HepG2 (cell line): ENCODE measurements around the gene CCBE1. TPM values are rescaled to one million over a fixed set of nuclear protein-coding genes. Genes with fewer than 3 reads are reported as not detected.

Experiments
- ATAC-seq: fragments of 200-7000 bp; cut with Tn5 transposase; 3 replicates; pipeline ENCODE4 v1.9.1; 2020; ENCODE audit warnings: mild to moderate bottlenecking, moderate library complexity
- BruUV-seq: library from RNA; stranded (reverse); fragments of 400-500 nt; replicated peaks from 2 replicates; lab custom pipeline; 2021; lab: Mats Ljungman, UMichigan
- CTCF ChIA-PET: fragments of 300-600 bp; formaldehyde crosslinking; extraction: SDS; loops from one replicate; lab custom pipeline; 2021; ENCODE audit warnings: low total read pairs, inconsistent platforms, low intra/inter-chr PET ratio; lab: Yijun Ruan, JAX
- POLR2A ChIA-PET: fragments of 350-600 bp; sonication (Branson Sonifier 250); formaldehyde crosslinking; loops from one replicate; lab custom pipeline; 2020; ENCODE audit warnings: antibody characterized with exemption, inconsistent platforms; lab: Yijun Ruan, JAX
- DNase-seq: peaks from one replicate; pipeline ENCODE4 v3.0.0-alpha.2; 2015; ENCODE audit warnings: low spot score
- FAIRE-seq: peaks from 3 replicates; lab custom pipeline; 2011; peaks lifted over from hg19 to GRCh38; lab: Jason Lieb, UNC
- H2AFZ ChIP-seq: one replicate; pipeline ENCODE4 v1.6.1; 2011; ENCODE audit warnings: low read length, inconsistent platforms
- H3K27ac ChIP-seq: fragments of 300-600 bp; 3 replicates; pipeline ENCODE4 v1.8.0; 2011; ENCODE audit warnings: mixed run types, mild to moderate bottlenecking, mixed read lengths, low read length, inconsistent platforms; ENCODE audit not compliant: insufficient read depth; ENCODE audit errors: extremely low read length
- H3K27me3 ChIP-seq, 2 experiments: fragments of 200-600 bp in 1 of 2; 2 replicates in 1 of 2; 3 replicates in 1 of 2; pipeline versions ENCODE4 v1.6.0 to v1.8.0; 2011; ENCODE audit warnings: low read length in 2 of 2, mild to moderate bottlenecking in 2 of 2, moderate library complexity in 2 of 2, inconsistent platforms in 1 of 2; ENCODE audit not compliant: insufficient read depth in 2 of 2, control insufficient read depth in 1 of 2
- H3K36me3 ChIP-seq, 2 experiments: fragments of 200-600 bp in 1 of 2; replicated peaks in 1 of 2; 2 replicates in 1 of 2; 3 replicates in 1 of 2; pipeline versions ENCODE4 v1.5.1 to v1.8.0; 2011; ENCODE audit warnings: low read length in 2 of 2, inconsistent platforms in 1 of 2; ENCODE audit not compliant: insufficient read depth in 2 of 2, control insufficient read depth in 1 of 2
- H3K4me1 ChIP-seq: 2 replicates; pipeline ENCODE4 v1.5.1; 2012; ENCODE audit warnings: low read length, inconsistent platforms; ENCODE audit not compliant: insufficient read depth
- H3K4me2 ChIP-seq: 2 replicates; pipeline ENCODE4 v1.6.0; 2011; ENCODE audit warnings: low read depth, low read length, inconsistent platforms
- H3K4me3 ChIP-seq, 3 experiments: fragments of 200-600 bp in 1 of 3; sonication (generic), shearing (Covaris generic) in 1 of 3; replicated peaks in 1 of 3; 2 replicates each; pipeline ENCODE4 v1.5.1; 2011 to 2016; ENCODE audit warnings: low read length in 3 of 3, inconsistent platforms in 2 of 3, low read depth in 2 of 3, mild to moderate bottlenecking in 2 of 3, control low read depth in 1 of 3, mixed read lengths in 1 of 3; ENCODE audit not compliant: insufficient read depth in 1 of 3
- H3K79me2 ChIP-seq: one replicate; pipeline ENCODE4 v1.6.1; 2011; ENCODE audit warnings: low read length, inconsistent platforms; ENCODE audit not compliant: insufficient read depth
- H3K9ac ChIP-seq: 2 replicates; pipeline ENCODE4 v1.6.0; 2011; ENCODE audit warnings: mild to moderate bottlenecking, low read depth, low read length, inconsistent platforms; ENCODE audit not compliant: insufficient read depth
- H3K9me3 ChIP-seq: 2 replicates; pipeline ENCODE4 v1.5.1; 2012; ENCODE audit warnings: mild to moderate bottlenecking, low read length
- H4K20me1 ChIP-seq: 2 replicates; pipeline ENCODE4 v1.6.0; 2011; ENCODE audit warnings: inconsistent platforms, mild to moderate bottlenecking, low read length, moderate library complexity; ENCODE audit not compliant: insufficient read depth
- CHD4 ChIP-seq: fragments of 200-600 bp; sonication (generic); IDR thresholded peaks from 2 replicates; pipeline ENCODE4 v1.7.0; 2017; ENCODE audit warnings: mild to moderate bottlenecking, low read length, borderline replicate concordance
- HHEX ChIP-seq: IDR thresholded peaks from 2 replicates; pipeline ENCODE4 v1.6.1; 2016; ENCODE audit warnings: control low read depth
- HNRNPL ChIP-seq: fragments of 200-400 bp; formaldehyde crosslinking; IDR thresholded peaks from 2 replicates; pipeline ENCODE4 v1.6.1; 2017; ENCODE audit warnings: mild to moderate bottlenecking, low read depth, low read length
- LBX2 ChIP-seq: sonication (generic); formaldehyde crosslinking; IDR thresholded peaks from 2 replicates; pipeline ENCODE4 v1.5.0; 2020; ENCODE audit warnings: missing genetic modification reagents, mild to moderate bottlenecking, borderline replicate concordance
- XBP1 ChIP-seq: sonication (generic); formaldehyde crosslinking; IDR thresholded peaks from 2 replicates; pipeline ENCODE4 v1.5.0; 2020; ENCODE audit warnings: missing genetic modification reagents
- ZNF609 ChIP-seq: sonication (generic); formaldehyde crosslinking; IDR thresholded peaks from 2 replicates; pipeline ENCODE4 v1.4.0; 2020; ENCODE audit warnings: mild to moderate bottlenecking, missing genetic modification reagents, borderline replicate concordance
- ZNF800 ChIP-seq: sonication (generic); formaldehyde crosslinking; IDR thresholded peaks from 2 replicates; pipeline ENCODE4 v1.4.0; 2020; ENCODE audit warnings: missing genetic modification reagents
- WGBS: methylation state at CpG from one replicate; pipeline ENCODE4 v1.1.6; 2017; ENCODE audit warnings: low lambda C conversion rate; 5-methylcytosine and 5-hydroxymethylcytosine counted together
- in situ Hi-C: cut with HindIII; loops from 2 replicates; pipeline ENCODE4 v1.10.0; 2017; ENCODE audit warnings: low pct_unique_long_range_greater_than_20kb; ENCODE audit not compliant: extremely low pct_ligation_motif_present
- intact Hi-C: fragments of 100-400 bp; cut with micrococcal nuclease; formaldehyde crosslinking; loops from one replicate; pipeline ENCODE4 v1.10.0; 2022; ENCODE audit not compliant: unreplicated experiment
- polyA plus RNA-seq, 8 experiments: library from polyadenylated mRNA; depleted of rRNA in 3 of 8; stranded (reverse) in 7 of 8; unstranded in 1 of 8; fragments of >200 nt; fragmentation: Illumina TruSeq in 4 of 8; extraction: Trizol in 4 of 8; gene quantifications; 2 replicates each; pipeline versions ENCODE4 v1.2.1 to v1.2.3, GENCODE V29; 2011 to 2016; ENCODE audit warnings: low read depth in 4 of 8, missing spikeins in 1 of 8, mixed read lengths in 1 of 8; ENCODE audit not compliant: insufficient read depth in 1 of 8
- total RNA-seq, 5 experiments: library from RNA; depleted of rRNA; stranded (reverse); fragments of >200 nt; fragmentation: Illumina TruSeq; extraction: Trizol; gene quantifications; 2 replicates each; pipeline ENCODE4 v1.2.3, GENCODE V29; 2016; ENCODE audit warnings: low read depth in 1 of 5

CCBE1 gene
- total and polyA plus RNA-seq, 2 of the 13 experiments (the other 11 are each of a cell fraction or from before 2014, with no cell fraction given), result not detected

- CTCF ChIA-PET, result interaction anchor here (2.3 kb wide), 1 partner anchor 365 kb away, joined by 22 read pairs; no protein-coding TSS in a partner anchor
- DNase-seq (no peak), FAIRE-seq (no peak), ATAC-seq (no peak)
- H3K79me2 ChIP-seq, result no peaks in the 10 kb centered on the region
- H3K36me3 ChIP-seq, result no peaks in the 10 kb centered on the region
- no TSS peak for BruUV-seq
- no peak for TF ChIP-seq HNRNPL
- no peak for TF ChIP-seq CHD4
- TF ChIP-seq XBP1 (CRISPR knock-in tag), result no peak
- TF ChIP-seq LBX2 (CRISPR knock-in tag), result no peak
- TF ChIP-seq ZNF609 (CRISPR knock-in tag), result no peak
- TF ChIP-seq ZNF800 (CRISPR knock-in tag), result no peak
- no peak for TF ChIP-seq HHEX (CRISPR knock-in tag)
- POLR2A ChIA-PET, result no interaction called here
- no peak overlapping the region for H3K9ac ChIP-seq
- no peaks in the 10 kb centered on the region for H3K9me3 ChIP-seq
- H2AFZ ChIP-seq, result no peak overlapping the region
- intact Hi-C loops (loop anchor here (10.0 kb wide), 1 partner anchor 156 kb away; no protein-coding TSS in a partner anchor), in situ Hi-C loops (loop anchor here (10.0 to 25.0 kb wide), 2 partner anchors 179 to 366 kb away; no protein-coding TSS in a partner anchor)
- no peak overlapping the region for H3K4me2 ChIP-seq
- no peak overlapping the region for H3K27ac ChIP-seq
- peaks cover 28% of the 10 kb centered on the region for H3K4me1 ChIP-seq
- H4K20me1 ChIP-seq, result no peaks in the 10 kb centered on the region
- H3K4me3 ChIP-seq, result no peak overlapping the region
- WGBS, result 27% methylated on average over 7 of the region's 8 CpGs
- peaks cover 2 to 54% of the 10 kb centered on the region in 2 experiments; a peak in 3 of 5 replicates for H3K27me3 ChIP-seq
These were observed 238.6 kb downstream of the CCBE1 start for GRCh38 chr18:59458575-59458974.
